Erythroblast (primary cell): ENCODE results near the gene MYO18A.

Experiments
- GATA1 ChIP-seq: IDR thresholded peaks from 2 replicates; pipeline ENCODE4 v1.6.1; 2011; ENCODE audit warnings: low read depth, mild to moderate bottlenecking, control low read depth, low read length, moderate library complexity
- POLR2A ChIP-seq: IDR thresholded peaks from 2 replicates; pipeline ENCODE4 v1.6.1; 2011; ENCODE audit warnings: mild to moderate bottlenecking, low read length

GRCh38 chr17:29181226-29181625 is 1.0 kb upstream of the MYO18A start:
- TF ChIP-seq POLR2A (no peak), GATA1 (no peak)
